A549 (cell line): Measurements from ENCODE around the gene ZWILCH. TPM values are rescaled to one million over a fixed set of nuclear protein-coding genes. Genes with fewer than 3 reads are reported as not detected.

Experiments used
- ATAC-seq, 2 experiments: fragments of 200-7000 bp in 1 of 2; fragments of >200 bp in 1 of 2; cut with Nextera tagmentation in 1 of 2; cut with Tn5 transposase in 1 of 2; 3 replicates each; pipeline versions ENCODE4 v1.8.0 to v1.9.1; 2018 to 2020; ENCODE audit warnings: mild to moderate bottlenecking in 1 of 2, moderate library complexity in 1 of 2
- CTCF ChIA-PET: fragments of 300-600 bp; sonication (Branson Sonifier 250); formaldehyde crosslinking; extraction: SDS; loops from one replicate; lab custom pipeline; 2021; ENCODE audit warnings: antibody characterized with exemption, inconsistent platforms; lab: Yijun Ruan, JAX
- POLR2A ChIA-PET: fragments of 350-600 bp; formaldehyde crosslinking; extraction: SDS; loops from one replicate; lab custom pipeline; 2021; ENCODE audit warnings: antibody characterized with exemption, inconsistent platforms; lab: Yijun Ruan, JAX
- DNase-seq, 2 experiments: peaks; one replicate each; pipeline versions ENCODE4 v3.0.0 to v3.0.0-alpha.2; 2011 to 2016; ENCODE audit warnings: low read depth in 1 of 2, low spot score in 1 of 2
- FAIRE-seq: peaks from 2 replicates; lab custom pipeline; 2011; peaks lifted over from hg19 to GRCh38; lab: Jason Lieb, UNC
- H3K27ac ChIP-seq, 2 experiments: fragments of >200 bp; sonication (Bioruptor Twin); formaldehyde crosslinking; 3 replicates each; pipeline ENCODE4 v1.5.1; 2016 to 2017
- H3K4me1 ChIP-seq: fragments of >200 bp; sonication (Bioruptor Twin); formaldehyde crosslinking; 3 replicates; pipeline ENCODE4 v1.6.1; 2016
- H3K4me2 ChIP-seq: fragments of >200 bp; sonication (Bioruptor Twin); formaldehyde crosslinking; 3 replicates; pipeline ENCODE4 v1.6.1; 2016
- H3K4me3 ChIP-seq: fragments of >200 bp; sonication (Bioruptor Twin); formaldehyde crosslinking; 3 replicates; pipeline ENCODE4 v1.5.1; 2016
- H3K9me3 ChIP-seq: fragments of >200 bp; sonication (Bioruptor Twin); formaldehyde crosslinking; 3 replicates; pipeline ENCODE4 v1.6.1; 2016
- EHF ChIP-seq: fragments of 250-450 bp; sonication (Bioruptor Pico); IDR thresholded peaks from 2 replicates; pipeline ENCODE4 v1.5.0; 2020; ENCODE audit warnings: mild to moderate bottlenecking
- EP300 ChIP-seq, 2 experiments: fragments of >200 bp; sonication (Bioruptor Twin); formaldehyde crosslinking; IDR thresholded peaks; 2 replicates in 1 of 2; 3 replicates in 1 of 2; pipeline ENCODE4 v1.6.1; 2016 to 2017
- ESRRA ChIP-seq: fragments of 150-350 bp; IDR thresholded peaks from 2 replicates; pipeline ENCODE4 v1.6.1; 2014; ENCODE audit warnings: mild to moderate bottlenecking, low read length, borderline replicate concordance
- FOSB ChIP-seq: fragments of 250-450 bp; sonication (Bioruptor Pico); IDR thresholded peaks from 2 replicates; pipeline ENCODE4 v1.5.0; 2020; ENCODE audit warnings: mild to moderate bottlenecking, moderate library complexity
- FOSL2 ChIP-seq, 2 experiments: fragments of 450-650 bp in 1 of 2; fragments of >200 bp in 1 of 2; sonication (Bioruptor Twin) in 1 of 2; formaldehyde crosslinking; IDR thresholded peaks; 2 replicates each; pipeline versions ENCODE4 v1.5.0 to v1.6.1; 2016 to 2020; ENCODE audit warnings: mild to moderate bottlenecking in 1 of 2, moderate library complexity in 1 of 2
- FOXS1 ChIP-seq: fragments of 250-450 bp; sonication (Bioruptor Pico); IDR thresholded peaks from 2 replicates; pipeline ENCODE4 v1.5.0; 2020; ENCODE audit warnings: mild to moderate bottlenecking, moderate library complexity
- GATA3 ChIP-seq: IDR thresholded peaks from 2 replicates; pipeline ENCODE4 v1.6.1; 2012; ENCODE audit warnings: borderline replicate concordance
- HOXA7 ChIP-seq: fragments of 250-450 bp; sonication (Bioruptor Pico); IDR thresholded peaks from 2 replicates; pipeline ENCODE4 v1.5.0; 2020; ENCODE audit warnings: mild to moderate bottlenecking, moderate library complexity
- KDM5A ChIP-seq: fragments of 200-600 bp; sonication (generic); IDR thresholded peaks from 2 replicates; pipeline ENCODE4 v1.6.1; 2016; ENCODE audit warnings: antibody characterized with exemption, mild to moderate bottlenecking
- NFE2L2 ChIP-seq: fragments of 150-350 bp; conservative IDR thresholded peaks from 2 replicates; pipeline ENCODE4 v1.6.1; 2014; ENCODE audit warnings: low read length
- NPAS2 ChIP-seq: fragments of 250-450 bp; sonication (Bioruptor Pico); IDR thresholded peaks from 2 replicates; pipeline ENCODE4 v1.8.0; 2022; ENCODE audit warnings: mild to moderate bottlenecking, moderate library complexity, borderline replicate concordance
- NR3C1 ChIP-seq: fragments of >200 bp; sonication (Bioruptor Twin); formaldehyde crosslinking; IDR thresholded peaks from 3 replicates; pipeline ENCODE4 v1.6.1; 2017
- POLR2A ChIP-seq: IDR thresholded peaks from 2 replicates; pipeline ENCODE4 v1.6.1; 2012; ENCODE audit warnings: mild to moderate bottlenecking, low read length
- POLR2AphosphoS2 ChIP-seq: conservative IDR thresholded peaks from 2 replicates; pipeline ENCODE4 v1.6.1; 2012; ENCODE audit warnings: low read length, improper control_type of control experiment, inconsistent platforms
- RAD21 ChIP-seq, 2 experiments: fragments of >200 bp in 1 of 2; sonication (Bioruptor Twin) in 1 of 2; formaldehyde crosslinking in 1 of 2; IDR thresholded peaks in 1 of 2; conservative IDR thresholded peaks in 1 of 2; 2 replicates in 1 of 2; 3 replicates in 1 of 2; pipeline ENCODE4 v1.6.1; 2012 to 2018; ENCODE audit warnings: inconsistent platforms in 1 of 2
- RFX5 ChIP-seq: fragments of 450-650 bp; IDR thresholded peaks from 2 replicates; pipeline ENCODE4 v1.7.1; 2014; ENCODE audit warnings: antibody characterized with exemption, mild to moderate bottlenecking, moderate library complexity
- RNF2 ChIP-seq: fragments of 200-600 bp; sonication (generic); IDR thresholded peaks from 2 replicates; pipeline ENCODE4 v1.6.1; 2016; ENCODE audit warnings: low read depth, mild to moderate bottlenecking, antibody characterized with exemption, moderate library complexity, borderline replicate concordance
- SREBF2 ChIP-seq: fragments of 450-650 bp; IDR thresholded peaks from 2 replicates; pipeline ENCODE4 v1.6.1; 2014; ENCODE audit warnings: mild to moderate bottlenecking, moderate library complexity
- TFCP2L1 ChIP-seq: fragments of 250-450 bp; sonication (Bioruptor Pico); IDR thresholded peaks from 2 replicates; pipeline ENCODE4 v1.5.0; 2021; ENCODE audit warnings: mild to moderate bottlenecking
- ZC3H11A ChIP-seq: fragments of 450-650 bp; IDR thresholded peaks from 2 replicates; pipeline ENCODE4 v1.6.1; 2014; ENCODE audit warnings: antibody characterized with exemption, mild to moderate bottlenecking
- ZFP36 ChIP-seq: fragments of 450-650 bp; IDR thresholded peaks from 2 replicates; pipeline ENCODE4 v1.6.1; 2014; ENCODE audit warnings: borderline replicate concordance; ENCODE audit not compliant: partially characterized antibody
- WGBS: methylation state at CpG from one replicate; pipeline ENCODE4 v1.1.6; 2017; ENCODE audit errors: missing lambda C conversion rate; 5-methylcytosine and 5-hydroxymethylcytosine counted together
- polyA plus RNA-seq, 4 experiments: library from polyadenylated mRNA; depleted of rRNA in 3 of 4; stranded (reverse); fragments of >200 nt; fragmentation: RNase III in 1 of 4; extraction: RNeasy Plus Mini Kit Qiagen cat#74134 plus additional on column Dnase treatment in 1 of 4; gene quantifications; 2 replicates in 3 of 4; 3 replicates in 1 of 4; pipeline ENCODE4 v1.2.3, GENCODE V29; 2011 to 2017
- TF ChIP-seq, protein P1 (sequence below): fragments of 250-450 bp; sonication (Bioruptor Pico); IDR thresholded peaks from 2 replicates; pipeline ENCODE4 v1.5.0; 2021; ENCODE audit warnings: mild to moderate bottlenecking, moderate library complexity, borderline replicate concordance
- TF ChIP-seq, protein P2 (sequence below): fragments of 450-650 bp; IDR thresholded peaks from 2 replicates; pipeline ENCODE4 v1.6.1; 2014; ENCODE audit warnings: antibody characterized with exemption
- TF ChIP-seq, protein P3 (sequence below): IDR thresholded peaks from 2 replicates; pipeline ENCODE4 v1.6.1; 2012

ZWILCH gene
- polyA plus RNA-seq, 2 of the 4 experiments (the other 2 are of a cell fraction), result 49.4 to 70.9 TPM

DNA sequence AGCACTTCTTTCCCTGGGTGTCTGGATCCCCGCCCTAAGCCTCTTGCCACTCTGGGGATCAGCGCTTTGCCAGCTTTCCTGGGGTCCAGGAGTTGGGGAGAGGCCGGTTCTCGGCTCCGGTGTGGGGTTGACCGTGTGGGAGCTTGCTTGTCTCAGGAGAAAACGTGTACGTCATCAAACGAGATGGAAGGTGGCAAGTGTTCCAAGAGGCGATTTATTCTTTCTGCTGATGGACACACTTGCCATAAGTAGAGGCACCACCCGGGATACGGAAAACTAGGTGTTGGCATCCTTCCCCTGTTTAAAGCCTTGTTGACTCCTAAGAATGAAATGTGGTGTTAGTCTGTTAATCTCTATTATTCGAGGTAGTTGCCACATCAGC lies 295 bp downstream of the ZWILCH start:
- peak overlapping the region; percentile 91 to 94 for H3K27ac ChIP-seq
- peak overlapping the region; percentile 70 for H3K4me3 ChIP-seq
- H3K9me3 ChIP-seq, result no peaks in the 10 kb centered on the region
- peak in 1 of 2 experiments; percentile 72 for DNase-seq
- peak; percentile 66 to 68; a peak in 5 of 6 replicates for ATAC-seq
- peak overlapping the region; percentile 82 for H3K4me2 ChIP-seq
- ChIA-PET POLR2A (interaction anchor here (0.7 to 1.3 kb wide), 5 partner anchors 11 to 195 kb away, joined by 3 to 4 read pairs (median 3); partner anchors contain the start of gene MAP2K1), CTCF (interaction anchor here (0.7 to 3.7 kb wide), 6 partner anchors 8 to 365 kb away, joined by 3 to 32 read pairs (median 4); partner anchors contain the start of gene SNAPC5)
- H3K4me1 ChIP-seq, result peaks cover 43% of the 10 kb centered on the region
- FAIRE-seq, result no peak
- 1% methylated on average over 13 of the region's 13 CpGs for WGBS
- TF ChIP-seq HOXA7 (peak; percentile 22; the same call in 1 of the 2 replicates), KDM5A (peak; percentile 20; the same call in 1 of the 2 replicates), ZFP36 (no peak)

DNA sequence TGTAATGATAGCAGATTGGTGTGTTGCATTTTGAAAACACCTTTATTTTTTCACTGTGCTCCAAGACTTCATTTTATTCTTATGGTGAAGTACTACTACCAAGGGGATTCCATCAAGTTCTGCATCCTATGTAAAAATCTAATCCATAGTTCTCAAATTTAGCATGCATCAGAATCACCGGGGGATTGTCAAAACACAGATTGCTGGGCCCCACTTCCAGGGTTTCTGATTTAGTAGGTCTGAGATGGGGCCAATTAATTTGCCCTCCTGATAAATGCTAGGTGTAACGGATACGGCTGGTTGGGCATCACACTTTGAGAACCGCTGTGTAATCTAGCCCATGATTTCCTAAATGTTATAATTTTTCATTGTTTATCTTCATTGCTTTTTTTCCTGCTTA lies 692 bp downstream of the ZWILCH start:
- Histone ChIP-seq H3K4me1 (peaks cover 39% of the 10 kb centered on the region), H3K4me3 (peak overlapping the region; percentile 70), H3K9me3 (no peaks in the 10 kb centered on the region), H3K27ac (peak overlapping the region; percentile 91 to 94), H3K4me2 (peak overlapping the region; percentile 82)
- POLR2A ChIA-PET, result interaction anchor here (0.9 to 1.3 kb wide), 3 partner anchors 11 to 119 kb away, joined by 3 to 4 read pairs (median 3); partner anchors contain the start of gene MAP2K1
- CTCF ChIA-PET, result interaction anchor here (0.6 to 3.7 kb wide), 6 partner anchors 8 to 365 kb away, joined by 3 to 32 read pairs (median 3); partner anchors contain the start of gene SNAPC5
- ATAC-seq, result no peak
- DNase-seq, result no peak
- TF ChIP-seq FOSL2 (IDR thresholded peaks at IDR 0.05) (no peak), FOSL2 (CRISPR knock-in tag; IDR thresholded peaks at IDR 0.05) (no peak), FOSB (CRISPR knock-in tag) (no peak), NFE2L2 (no peak), EP300 (IDR thresholded peaks at IDR 0.05) (no peak), TFCP2L1 (CRISPR knock-in tag) (0 out of 2 replicates have a peak, but pooled peaks have one; percentile 22)
- TF ChIP-seq, protein P1, sequence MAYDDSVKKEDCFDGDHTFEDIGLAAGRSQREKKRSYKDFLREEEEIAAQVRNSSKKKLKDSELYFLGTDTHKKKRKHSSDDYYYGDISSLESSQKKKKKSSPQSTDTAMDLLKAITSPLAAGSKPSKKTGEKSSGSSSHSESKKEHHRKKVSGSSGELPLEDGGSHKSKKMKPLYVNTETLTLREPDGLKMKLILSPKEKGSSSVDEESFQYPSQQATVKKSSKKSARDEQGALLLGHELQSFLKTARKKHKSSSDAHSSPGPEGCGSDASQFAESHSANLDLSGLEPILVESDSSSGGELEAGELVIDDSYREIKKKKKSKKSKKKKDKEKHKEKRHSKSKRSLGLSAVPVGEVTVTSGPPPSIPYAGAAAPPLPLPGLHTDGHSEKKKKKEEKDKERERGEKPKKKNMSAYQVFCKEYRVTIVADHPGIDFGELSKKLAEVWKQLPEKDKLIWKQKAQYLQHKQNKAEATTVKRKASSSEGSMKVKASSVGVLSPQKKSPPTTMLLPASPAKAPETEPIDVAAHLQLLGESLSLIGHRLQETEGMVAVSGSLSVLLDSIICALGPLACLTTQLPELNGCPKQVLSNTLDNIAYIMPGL, result no peak
- TF ChIP-seq, protein P2, sequence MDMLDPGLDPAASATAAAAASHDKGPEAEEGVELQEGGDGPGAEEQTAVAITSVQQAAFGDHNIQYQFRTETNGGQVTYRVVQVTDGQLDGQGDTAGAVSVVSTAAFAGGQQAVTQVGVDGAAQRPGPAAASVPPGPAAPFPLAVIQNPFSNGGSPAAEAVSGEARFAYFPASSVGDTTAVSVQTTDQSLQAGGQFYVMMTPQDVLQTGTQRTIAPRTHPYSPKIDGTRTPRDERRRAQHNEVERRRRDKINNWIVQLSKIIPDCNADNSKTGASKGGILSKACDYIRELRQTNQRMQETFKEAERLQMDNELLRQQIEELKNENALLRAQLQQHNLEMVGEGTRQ, result no peak
- 51% methylated on average over 4 of the region's 4 CpGs for WGBS
- no peak for FAIRE-seq

DNA sequence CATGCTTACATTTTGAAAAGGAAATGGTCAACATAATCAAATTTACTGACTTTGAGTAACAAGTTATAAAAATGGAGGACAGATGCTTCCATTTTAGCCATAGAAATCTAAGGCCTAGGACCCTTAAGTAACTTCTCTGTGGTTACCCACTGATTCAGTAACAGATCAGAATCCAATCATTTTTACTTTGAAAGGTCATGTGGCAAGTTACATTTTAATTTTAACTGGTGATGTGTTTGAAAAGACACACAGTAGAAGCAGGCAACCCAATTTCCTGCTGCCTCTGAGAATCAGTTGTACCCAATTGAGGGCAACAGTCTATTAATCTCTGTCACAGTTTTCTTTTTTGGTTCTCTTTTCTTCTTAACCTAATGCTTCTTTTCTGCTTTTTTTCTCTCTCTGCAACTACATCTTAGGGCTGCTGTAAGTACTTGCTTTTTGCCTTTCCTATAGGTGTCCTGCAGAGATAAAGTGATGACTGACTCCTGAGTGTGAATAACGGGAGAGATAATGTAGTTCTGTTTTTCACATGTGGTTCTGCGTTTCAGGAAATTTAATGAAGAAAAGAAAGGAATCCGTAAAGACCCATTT lies 3.3 kb downstream of the ZWILCH start:
- FAIRE-seq (no peak), ATAC-seq (no peak), DNase-seq (no peak)
- 94% methylated on average over 3 of the region's 3 CpGs for WGBS
- no peaks in the 10 kb centered on the region for H3K9me3 ChIP-seq
- no peak overlapping the region for H3K27ac ChIP-seq
- TF ChIP-seq RFX5 (no peak), POLR2AphosphoS2 (no peak), ESRRA (no peak), HOXA7 (no peak), ZC3H11A (no peak), EHF (CRISPR knock-in tag) (no peak), NR3C1 (no peak), POLR2A (no peak), FOXS1 (no peak), TFCP2L1 (CRISPR knock-in tag) (no peak), RAD21 (conservative IDR thresholded peaks at IDR 0.05 in 1 of 2, IDR thresholded peaks at IDR 0.05 in 1 of 2) (no peak), RNF2 (no peak), FOSB (CRISPR knock-in tag) (no peak), NPAS2 (CRISPR knock-in tag) (no peak), FOSL2 (IDR thresholded peaks at IDR 0.05) (no peak), FOSL2 (CRISPR knock-in tag; IDR thresholded peaks at IDR 0.05) (no peak), EP300 (IDR thresholded peaks at IDR 0.05) (no peak), SREBF2 (no peak), GATA3 (no peak)
- TF ChIP-seq, protein P3, sequence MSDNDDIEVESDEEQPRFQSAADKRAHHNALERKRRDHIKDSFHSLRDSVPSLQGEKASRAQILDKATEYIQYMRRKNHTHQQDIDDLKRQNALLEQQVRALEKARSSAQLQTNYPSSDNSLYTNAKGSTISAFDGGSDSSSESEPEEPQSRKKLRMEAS, result no peak
- peaks cover 17% of the 10 kb centered on the region; the same call in 2 of the 3 replicates for H3K4me1 ChIP-seq
- CTCF ChIA-PET, result interaction anchor here (3.7 to 3.8 kb wide), 2 partner anchors 10 to 11 kb away, joined by 24 to 32 read pairs; partner anchors contain the start of gene SNAPC5
- POLR2A ChIA-PET, result no interaction called here
- H3K4me3 ChIP-seq, result no peak overlapping the region
- H3K4me2 ChIP-seq, result no peak overlapping the region
